ENCODE measurements around the gene SLC25A41.
A peak's percentile ranks its signal among the peaks of the same experiment; 100 is the strongest.

SLC25A41 gene

GRCh38 chr19:6478815-6479214, 45.3 kb upstream of the SLC25A41 start:
- TF ChIP-seq CTCF (IDR thresholded peaks at IDR 0.05; ENCODE audit: insufficient read depth, low read depth, low read length, missing control alignments) = no peak
- H3K4me3 ChIP-seq (ENCODE audit: low read depth, low read length) = no peak overlapping the region
- no peak for DNase-seq (ENCODE audit: low read depth)

GRCh38 chr19:6476896-6477431, 43.4 kb upstream of the SLC25A41 start:
- DNase-seq (ENCODE audit: low read depth) = no peak
- no peak for TF ChIP-seq CTCF (IDR thresholded peaks at IDR 0.05; ENCODE audit: insufficient read depth, low read depth, low read length, missing control alignments)
- H3K4me3 ChIP-seq (ENCODE audit: low read depth, low read length) = no peak overlapping the region

GRCh38 chr19:6476155-6476895, 42.8 kb upstream of the SLC25A41 start:
- peak; percentile 78 for DNase-seq (ENCODE audit: low read depth)
- no peak for TF ChIP-seq CTCF (IDR thresholded peaks at IDR 0.05; ENCODE audit: insufficient read depth, low read depth, low read length, missing control alignments)
- H3K4me3 ChIP-seq (ENCODE audit: low read depth, low read length) = no peak overlapping the region

- no peak for DNase-seq (ENCODE audit: low read depth)
- no peak overlapping the region for H3K4me3 ChIP-seq (ENCODE audit: low read depth, low read length)
- no peak for TF ChIP-seq CTCF (IDR thresholded peaks at IDR 0.05; ENCODE audit: insufficient read depth, low read depth, low read length, missing control alignments)
These were observed 42.0 kb upstream of the SLC25A41 start for GRCh38 chr19:6475321-6476108.

GRCh38 chr19:6473647-6474046, 40.1 kb upstream of the SLC25A41 start:
- no peak for TF ChIP-seq CTCF (IDR thresholded peaks at IDR 0.05; ENCODE audit: insufficient read depth, low read depth, low read length, missing control alignments)
- DNase-seq (ENCODE audit: low read depth) = no peak
- no peak overlapping the region for H3K4me3 ChIP-seq (ENCODE audit: low read depth, low read length)

GRCh38 chr19:6472713-6473112, 39.1 kb upstream of the SLC25A41 start:
- no peak overlapping the region for H3K4me3 ChIP-seq (ENCODE audit: low read depth, low read length)
- TF ChIP-seq CTCF (IDR thresholded peaks at IDR 0.05; ENCODE audit: insufficient read depth, low read depth, low read length, missing control alignments) = no peak
- DNase-seq (ENCODE audit: low read depth) = no peak
